Heart left ventricle (tissue), 16 donors: ENCODE data around the gene ASCL4. TPM values are rescaled to one million over a fixed set of nuclear protein-coding genes. Genes with fewer than 3 reads are reported as not detected.

Experiments used
- ATAC-seq, 4 donors: fragments of 200-7000 bp; cut with Tn5 transposase; one replicate each; pipeline ENCODE4 v1.9.1; 2020 to 2022; ENCODE audit warnings: moderate library complexity in 4 of 4, mild to moderate bottlenecking in 3 of 4, moderate number of reproducible peaks in 1 of 4
- DNase-seq, 5 donors: peaks; one replicate each; pipeline ENCODE4 v3.0.0-alpha.2; 2020
- H3K27ac ChIP-seq, 12 donors: fragments of 200-600 bp; sonication (generic) in 4 of 12; one replicate each; pipeline versions ENCODE4 v1.5.0 to v1.8.0; 2016 to 2022; ENCODE audit warnings: mild to moderate bottlenecking in 2 of 12
- H3K27me3 ChIP-seq, 9 donors: fragments of 200-600 bp; sonication (generic) in 2 of 9; one replicate each; pipeline versions ENCODE4 v1.5.1 to v1.8.0; 2016 to 2022; ENCODE audit warnings: mild to moderate bottlenecking in 3 of 9
- H3K36me3 ChIP-seq, 9 donors: fragments of 200-600 bp; sonication (generic) in 2 of 9; one replicate each; pipeline versions ENCODE4 v1.5.0 to v1.8.0; 2018 to 2022; ENCODE audit warnings: mild to moderate bottlenecking in 2 of 9
- H3K4me1 ChIP-seq, 12 donors: fragments of 200-600 bp; sonication (generic) in 4 of 12; one replicate each; pipeline versions ENCODE4 v1.5.0 to v1.8.0; 2016 to 2022; ENCODE audit warnings: mild to moderate bottlenecking in 3 of 12
- H3K4me3 ChIP-seq, 12 donors: fragments of 200-600 bp; sonication (generic) in 4 of 12; one replicate each; pipeline versions ENCODE4 v1.5.0 to v1.8.0; 2017 to 2022; ENCODE audit warnings: mild to moderate bottlenecking in 9 of 12, moderate library complexity in 4 of 12
- H3K9me3 ChIP-seq, 12 donors: fragments of 200-600 bp; sonication (generic) in 4 of 12; one replicate each; pipeline versions ENCODE4 v1.5.0 to v1.8.0; 2016 to 2022; ENCODE audit warnings: mild to moderate bottlenecking in 1 of 12
- CTCF ChIP-seq, 12 donors: fragments of 200-600 bp; sonication (generic) in 4 of 12; IDR thresholded peaks; one replicate each; pipeline versions ENCODE4 v1.5.0 to v1.8.0; 2018 to 2022; ENCODE audit warnings: antibody characterized with exemption in 12 of 12, mild to moderate bottlenecking in 5 of 12
- POLR2A ChIP-seq, 2 donors: fragments of 450-650 bp; IDR thresholded peaks; one replicate each; pipeline ENCODE4 v1.6.1; 2017; ENCODE audit warnings: antibody characterized with exemption in 2 of 2, mild to moderate bottlenecking in 2 of 2, moderate library complexity in 2 of 2
- WGBS, 4 donors: extraction: QIAGEN DNeasy Blood & Tissue Kit in 2 of 4; methylation state at CpG; one replicate each; pipeline versions ENCODE4 v1.1.5 to v1.1.7; 2013 to 2018; 5-methylcytosine and 5-hydroxymethylcytosine counted together
- intact Hi-C, 10 donors: fragments of 100-400 bp; cut with DNase I; formaldehyde crosslinking; loops; one replicate each; pipeline versions ENCODE4 v1.11.1 to v1.14.2; 2022
- polyA plus RNA-seq, 2 donors: library from polyadenylated mRNA; stranded (reverse); fragments of 200-250 nt; gene quantifications; one replicate each; pipeline ENCODE4 v1.2.3, GENCODE V29; 2013
- total RNA-seq, 9 donors: library from RNA; depleted of rRNA in 2 of 9; stranded (reverse); fragments of >200 nt in 2 of 9; fragmentation: NEBNext Ultra II Directional in 3 of 9; extraction: Animal tissue kit (Norgen Biotek cat#: 25700) in 3 of 9; gene quantifications; one replicate each; pipeline versions ENCODE4 v1.1.0 to v1.2.4, GENCODE V29; 2016 to 2023
- donor health status: ischemic (EF 13 %, LVEDD 7.1; RV severe dilation, severe dysfunction).
- donor health status: healthy with polysubstance abuse.
- donor health status: DM: no; HTN: yes; CAD: no.
- donor health status: DM: no; HTN: no; CAD: no.
- donor health status: ischemic (EF 25% LVEDD 6.9; RV normal size, moderate dysfunction).
- donor health status: ischemic (EF 25% LVEDD 5.7; RV mildly dilated, moderate dysfunction).
- donor health status: healthy.
- donor health status: DM: yes; HTN: yes; CAD: no.
- donor health status: ischemic (EF 35%, LVEDD 5.7; RV mildly dilated, moderate dysfunction).
- donor health status: nonischemic (EF 11% LVEDD 7.7; RV severe dilation, severe dysfunction).
- donor health status: DM: yes; HTN: yes; CAD: no.
- donor health status: PGD.
- donor health status: ischemic (EF 29% LVEDD 5.4; RV normal size, mild dysfunction).
- donor health status: nonischemic (EF 23%, LVEDD 6.1; RV moderate dilation, normal function).

ASCL4 gene
- total and polyA plus RNA-seq, 11 donors = not detected

DNA sequence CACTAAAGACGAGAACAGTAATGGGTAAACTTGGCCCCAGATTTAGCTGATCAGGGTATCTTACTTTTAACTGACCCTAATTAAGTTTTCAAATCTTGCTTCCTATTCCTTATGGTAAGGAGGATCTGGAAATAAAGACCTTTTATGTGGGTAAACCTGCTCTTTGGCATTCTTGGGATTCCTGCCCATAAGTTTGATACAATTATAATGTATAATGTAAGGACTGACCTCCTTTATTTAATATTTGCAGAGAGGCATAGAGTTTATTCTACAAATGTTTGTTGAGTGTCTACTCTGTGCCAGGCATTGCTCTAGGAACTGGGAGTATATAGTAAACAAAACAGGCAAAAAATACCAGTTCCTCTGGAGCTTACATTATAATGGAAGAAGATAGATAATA lies 9.2 kb upstream of the ASCL4 start:
- peaks cover 0 to 4% (median 0%) of the 10 kb centered on the region in 9 donors for H3K27me3 ChIP-seq
- no peak for TF ChIP-seq CTCF (IDR thresholded peaks at IDR 0.05)
- no peak for TF ChIP-seq POLR2A (IDR thresholded peaks at IDR 0.05)
- no peak for ATAC-seq

GRCh38 chr12:107767466-107767865 lies 7.0 kb upstream of the ASCL4 start:
- no peak for TF ChIP-seq CTCF (IDR thresholded peaks at IDR 0.05)
- H3K27me3 ChIP-seq = peaks cover 0 to 21% (median 4%) of the 10 kb centered on the region in 9 donors
- no peak for ATAC-seq
- H3K4me1 ChIP-seq = no peaks in the 10 kb centered on the region
- WGBS, 4 donors = 82 to 86% (median 85%) methylated on average over 5 of the region's 5 CpGs
- H3K4me3 ChIP-seq = no peak overlapping the region
- H3K27ac ChIP-seq = no peak overlapping the region
- no peaks in the 10 kb centered on the region for H3K36me3 ChIP-seq
- no peaks in the 10 kb centered on the region for H3K9me3 ChIP-seq
- no peak for DNase-seq
- intact Hi-C loops = loop anchor here in 6 of 10 donors (10.0 kb wide), 3 partner anchors 117 to 747 kb away; partner anchors contain the start of gene FICD (in 1 of the 6)

More for the DNA sequence above, 9.2 kb upstream of the ASCL4 start:
- Histone ChIP-seq H3K4me1 (peaks cover 0 to 8% (median 3%) of the 10 kb centered on the region in 12 donors), H3K4me3 (no peak overlapping the region), H3K27ac (no peak overlapping the region), H3K36me3 (no peaks in the 10 kb centered on the region), H3K9me3 (no peaks in the 10 kb centered on the region)
- DNase-seq = no peak
- 77 to 89% (median 83%) methylated on average over 1 of the region's 1 CpG for WGBS, 4 donors
- intact Hi-C loops = loop anchor here in 6 of 10 donors (10.0 kb wide), 3 partner anchors 119 to 749 kb away; partner anchors contain the start of gene FICD (in 1 of the 6)

DNA sequence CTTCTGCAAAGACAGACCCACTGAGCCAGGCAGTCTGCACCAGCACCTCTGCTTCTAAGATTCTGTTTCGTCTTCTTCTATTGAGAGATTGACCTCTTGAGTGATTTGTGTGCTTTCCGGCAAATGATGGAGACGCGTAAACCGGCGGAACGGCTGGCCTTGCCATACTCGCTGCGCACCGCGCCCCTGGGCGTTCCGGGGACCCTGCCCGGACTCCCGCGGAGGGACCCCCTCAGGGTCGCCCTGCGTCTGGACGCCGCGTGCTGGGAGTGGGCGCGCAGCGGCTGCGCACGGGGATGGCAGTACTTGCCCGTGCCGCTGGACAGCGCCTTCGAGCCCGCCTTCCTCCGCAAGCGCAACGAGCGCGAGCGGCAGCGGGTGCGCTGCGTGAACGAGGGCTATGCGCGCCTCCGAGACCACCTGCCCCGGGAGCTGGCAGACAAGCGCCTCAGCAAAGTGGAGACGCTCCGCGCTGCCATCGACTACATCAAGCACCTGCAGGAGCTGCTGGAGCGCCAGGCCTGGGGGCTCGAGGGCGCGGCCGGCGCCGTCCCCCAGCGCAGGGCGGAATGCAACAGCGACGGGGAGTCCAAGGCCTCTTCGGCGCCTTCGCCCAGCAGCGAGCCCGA lies 703 bp downstream of the ASCL4 start:
- intact Hi-C loops = loop anchor here in 1 of 10 donors (10.0 kb wide), 1 partner anchor 410 kb away; no protein-coding TSS in a partner anchor
- WGBS, 4 donors = 2% methylated on average over 39 to 66 of the region's 66 CpGs
- TF ChIP-seq CTCF (IDR thresholded peaks at IDR 0.05) (no peak), POLR2A (IDR thresholded peaks at IDR 0.05) (no peak)
- Histone ChIP-seq H3K27me3 (peaks cover 13 to 71% (median 38%) of the 10 kb centered on the region in 9 donors), H3K4me3 (peak overlapping the region in 8 of 12 donors; percentile 6 to 47 (median 30)), H3K27ac (no peak overlapping the region), H3K9me3 (no peaks in the 10 kb centered on the region), H3K4me1 (peaks cover 0 to 21% (median 0%) of the 10 kb centered on the region in 12 donors), H3K36me3 (no peaks in the 10 kb centered on the region)
- ATAC-seq = peak in 2 of 4 donors; percentile 34
- peak in 2 of 5 donors; percentile 33 to 61 for DNase-seq

- DNase-seq = no peak
- Histone ChIP-seq H3K27me3 (peaks cover 13 to 65% (median 38%) of the 10 kb centered on the region in 9 donors), H3K36me3 (no peaks in the 10 kb centered on the region), H3K4me1 (peaks cover 0 to 26% (median 0%) of the 10 kb centered on the region in 12 donors), H3K4me3 (no peak overlapping the region), H3K27ac (no peak overlapping the region), H3K9me3 (no peaks in the 10 kb centered on the region)
- intact Hi-C loops = loop anchor here in 1 of 10 donors (10.0 kb wide), 1 partner anchor 409 kb away; no protein-coding TSS in a partner anchor
- ATAC-seq = no peak
- TF ChIP-seq CTCF (IDR thresholded peaks at IDR 0.05) (no peak), POLR2A (IDR thresholded peaks at IDR 0.05) (no peak)
- 33 to 42% (median 40%) methylated on average over 6 of the region's 6 CpGs for WGBS, 4 donors
Measured at GRCh38 chr12:107776171-107776570, 1.7 kb downstream of the ASCL4 start.
